PC-9 (cell line): Measurements from ENCODE around the gene RBM4. TPM values are rescaled to one million over a fixed set of nuclear protein-coding genes. Genes with fewer than 3 reads are reported as not detected.
"Not testable (repeated sequence)": the region's sequence is repeated elsewhere in the genome, so short reads cannot be mapped to it uniquely, and the experiment has no call there.

ENCODE experiments used
- BruUV-seq: library from RNA; stranded (reverse); fragments of 400-500 nt; replicated peaks from 2 replicates; lab custom pipeline; 2021; lab: Mats Ljungman, UMichigan
- CTCF ChIA-PET: fragments of 300-600 bp; sonication (Branson Sonifier 250); formaldehyde crosslinking; loops from one replicate; lab custom pipeline; 2022; ENCODE audit warnings: antibody characterized with exemption; lab: Charles Lee
- POLR2A ChIA-PET: fragments of 300-600 bp; sonication (Branson Sonifier 250); formaldehyde crosslinking; loops from one replicate; lab custom pipeline; 2022; ENCODE audit warnings: antibody characterized with exemption; ENCODE audit not compliant: unreplicated experiment; lab: Charles Lee
- DNase-seq, 2 experiments: peaks; one replicate each; pipeline versions ENCODE4 v3.0.0 to v3.0.0-alpha.2; 2015 to 2022; ENCODE audit warnings: mixed read lengths in 1 of 2
- H2AFZ ChIP-seq: fragments of 200-600 bp; sonication (generic); 2 replicates; pipeline ENCODE4 v1.8.1; 2017; ENCODE audit warnings: antibody characterized with exemption
- H3F3A ChIP-seq: fragments of 200-600 bp; sonication (generic); 2 replicates; pipeline ENCODE4 v1.8.1; 2017; ENCODE audit warnings: antibody characterized with exemption, mild to moderate bottlenecking, low read depth; ENCODE audit not compliant: insufficient read depth
- H3K27ac ChIP-seq: fragments of 200-600 bp; sonication (generic); 2 replicates; pipeline ENCODE4 v1.6.1; 2016; ENCODE audit warnings: mixed run types
- H3K27me3 ChIP-seq: fragments of 200-600 bp; sonication (generic); 2 replicates; pipeline ENCODE4 v1.6.1; 2016; ENCODE audit warnings: low read depth, mixed run types; ENCODE audit not compliant: insufficient read depth
- H3K36me3 ChIP-seq: fragments of 200-600 bp; sonication (generic); 2 replicates; pipeline ENCODE4 v1.6.1; 2016; ENCODE audit warnings: low read depth, mixed run types
- H3K4me1 ChIP-seq: fragments of 200-600 bp; sonication (generic); replicated peaks from 2 replicates; pipeline ENCODE4 v1.6.1; 2016; ENCODE audit warnings: mixed run types; ENCODE audit not compliant: insufficient read depth
- H3K4me2 ChIP-seq: fragments of 200-600 bp; sonication (generic); 2 replicates; pipeline ENCODE4 v1.6.1; 2017; ENCODE audit warnings: mixed run types
- H3K4me3 ChIP-seq: fragments of 200-600 bp; sonication (generic); 2 replicates; pipeline ENCODE4 v1.6.1; 2016; ENCODE audit warnings: mixed run types
- H3K79me2 ChIP-seq: fragments of 200-600 bp; sonication (generic); 2 replicates; pipeline ENCODE4 v1.6.1; 2017; ENCODE audit warnings: low read depth, mixed run types
- H3K9me2 ChIP-seq: fragments of 200-600 bp; sonication (generic); 2 replicates; pipeline ENCODE4 v1.8.1; 2017; ENCODE audit warnings: mild to moderate bottlenecking; ENCODE audit not compliant: insufficient read depth
- H3K9me3 ChIP-seq: fragments of 200-600 bp; sonication (generic); 2 replicates; pipeline ENCODE4 v1.8.1; 2016; ENCODE audit warnings: low read depth; ENCODE audit not compliant: insufficient read depth
- H4K20me1 ChIP-seq: fragments of 200-600 bp; sonication (generic); 2 replicates; pipeline ENCODE4 v1.8.1; 2017; ENCODE audit not compliant: insufficient read depth
- CTCF ChIP-seq: fragments of 200-600 bp; sonication (generic); conservative IDR thresholded peaks from 2 replicates; pipeline ENCODE4 v1.6.1; 2017; ENCODE audit warnings: mixed run types, antibody characterized with exemption, mild to moderate bottlenecking, moderate library complexity
- EZH2 ChIP-seq: fragments of 200-600 bp; sonication (generic); IDR thresholded peaks from 2 replicates; pipeline ENCODE4 v1.8.0; 2017; ENCODE audit warnings: antibody characterized with exemption, low read depth
- intact Hi-C: fragments of 100-400 bp; cut with micrococcal nuclease; formaldehyde crosslinking; loops from one replicate; pipeline ENCODE4 v1.10.0; 2022; ENCODE audit not compliant: unreplicated experiment
- total RNA-seq: library from RNA; stranded (reverse); gene quantifications from 2 replicates; pipeline ENCODE4 v1.2.3, GENCODE V29; 2021

RBM4 gene
- total RNA-seq, 1 experiment from 2014 or later = 140 TPM

DNA sequence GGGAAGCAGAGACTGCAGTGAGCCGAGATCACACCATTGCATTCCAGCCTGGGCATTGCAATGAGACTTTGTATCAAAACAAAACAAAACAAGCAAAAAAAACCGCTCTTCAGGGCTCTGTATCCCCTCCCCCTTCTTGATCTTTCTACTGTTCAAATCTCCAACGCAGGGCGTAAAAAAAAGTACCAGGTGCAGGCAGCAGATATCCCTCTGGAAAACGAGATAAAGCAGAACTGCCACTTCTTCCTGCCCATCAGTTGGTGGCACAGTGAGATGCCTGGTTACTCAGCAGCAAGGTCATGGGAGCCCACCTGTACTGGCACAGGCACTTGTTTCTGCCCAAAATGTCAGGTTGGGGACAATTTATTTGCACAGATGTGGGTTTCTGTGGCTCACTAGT lies 34.3 kb upstream of the RBM4 start:
- CTCF ChIA-PET = no interaction called here
- Histone ChIP-seq H3K36me3 (no peaks in the 10 kb centered on the region), H3K27ac (no peak overlapping the region), H3K4me3 (no peak overlapping the region), H2AFZ (no peak overlapping the region), H3K9me3 (no peaks in the 10 kb centered on the region), H4K20me1 (no peaks in the 10 kb centered on the region), H3K4me1 (no peaks in the 10 kb centered on the region), H3K79me2 (no peaks in the 10 kb centered on the region), H3K27me3 (no peaks in the 10 kb centered on the region), H3F3A (no peaks in the 10 kb centered on the region), H3K4me2 (no peak overlapping the region), H3K9me2 (no peaks in the 10 kb centered on the region)
- no peak for TF ChIP-seq CTCF
- TF ChIP-seq EZH2 = no peak
- DNase-seq = no peak
- intact Hi-C loops = no loop called here
- BruUV-seq = no TSS peak
- POLR2A ChIA-PET = no interaction called here

GRCh38 chr11:66606608-66607007 lies 31.9 kb upstream of the RBM4 start:
- DNase-seq, H4K20me1 ChIP-seq, H3K27me3 ChIP-seq, H3K36me3 ChIP-seq, H3K4me2 ChIP-seq, BruUV-seq, intact Hi-C loops, H2AFZ ChIP-seq, H3K9me3 ChIP-seq, H3F3A ChIP-seq, H3K9me2 ChIP-seq, H3K4me3 ChIP-seq, H3K79me2 ChIP-seq, H3K27ac ChIP-seq, H3K4me1 ChIP-seq: not testable (repeated sequence)
- POLR2A ChIA-PET = interaction anchor here (0.7 kb wide), 1 partner anchor 471 kb away, joined by 3 read pairs; no protein-coding TSS in a partner anchor
- CTCF ChIA-PET = interaction anchor here (0.5 to 0.7 kb wide), 2 partner anchors 43 to 96 kb away, joined by 3 to 4 read pairs; partner anchors contain the start of gene BBS1

DNA sequence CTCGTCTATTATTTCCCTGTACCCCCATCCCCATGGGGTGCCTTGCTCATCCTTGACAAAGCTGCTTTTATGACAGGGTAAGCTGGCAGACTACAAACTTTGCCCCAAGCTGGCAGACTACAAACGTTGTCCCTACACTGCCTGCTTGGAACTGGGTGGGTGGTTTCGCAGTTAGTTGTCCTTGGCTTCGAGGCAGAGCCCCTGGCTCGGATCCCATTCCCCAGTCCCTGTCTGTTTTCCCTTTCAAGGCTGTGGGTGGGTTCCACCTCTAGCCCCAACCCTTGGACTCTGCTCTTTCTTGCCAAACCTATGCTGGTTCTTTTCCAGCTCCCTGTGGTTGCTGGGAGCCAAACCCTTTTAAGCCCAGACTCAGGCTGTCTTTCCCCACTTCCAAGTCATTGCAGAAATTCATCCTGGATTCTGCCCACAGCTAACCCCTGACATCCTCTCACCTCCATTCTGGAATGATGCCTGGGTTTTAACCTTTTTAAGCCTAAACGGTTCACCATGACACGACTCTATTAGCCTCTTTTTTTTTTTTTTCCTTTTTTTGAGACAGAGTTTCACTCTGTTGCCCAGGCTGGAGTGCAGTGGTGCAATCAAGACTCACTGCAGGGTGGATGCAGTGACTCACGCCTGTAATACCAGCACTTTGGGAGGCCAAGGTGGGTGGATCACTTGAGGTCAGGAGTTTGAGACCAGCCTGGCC lies 31.2 kb upstream of the RBM4 start:
- Histone ChIP-seq H3K36me3 (no peaks in the 10 kb centered on the region), H3K27me3 (no peaks in the 10 kb centered on the region), H3K4me2 (no peak overlapping the region), H2AFZ (no peak overlapping the region), H3F3A (peaks cover under 1% of the 10 kb centered on the region; the same call in 1 of the 2 replicates), H3K4me3 (no peak overlapping the region), H4K20me1 (no peaks in the 10 kb centered on the region), H3K4me1 (peaks cover 2% of the 10 kb centered on the region), H3K79me2 (no peaks in the 10 kb centered on the region), H3K9me2 (no peaks in the 10 kb centered on the region), H3K27ac (no peak overlapping the region), H3K9me3 (no peaks in the 10 kb centered on the region)
- no peak for DNase-seq
- CTCF ChIA-PET = interaction anchor here (0.5 kb wide), 1 partner anchor 97 kb away, joined by 3 read pairs; the partner anchor contains the start of gene BBS1
- no TSS peak for BruUV-seq
- intact Hi-C loops = no loop called here
- TF ChIP-seq CTCF (no peak), EZH2 (no peak)
- POLR2A ChIA-PET = interaction anchor here (0.6 to 0.7 kb wide), 3 partner anchors 9 to 471 kb away, joined by 3 to 23 read pairs (median 3); partner anchors contain the start of gene RBM14
